Sigmoid colon (tissue), 4 donors: ENCODE results near the gene VPS37B.

Source experiments
- CTCF ChIP-seq, 4 experiments: fragments of 450-650 bp in 3 of 4; fragments of 200-600 bp in 1 of 4; IDR thresholded peaks; one replicate each; pipeline ENCODE4 v1.5.1; 2016 to 2019; ENCODE audit warnings: antibody characterized with exemption in 4 of 4, mild to moderate bottlenecking in 3 of 4, moderate library complexity in 2 of 4
- EP300 ChIP-seq, 4 donors: sonication (generic); formaldehyde crosslinking; IDR thresholded peaks; one replicate each; pipeline ENCODE4 v1.6.1; 2017; ENCODE audit warnings: antibody characterized with exemption in 4 of 4
- POLR2A ChIP-seq, 2 donors: fragments of 450-650 bp; IDR thresholded peaks; one replicate each; pipeline ENCODE4 v1.6.1; 2016; ENCODE audit warnings: antibody characterized with exemption in 2 of 2, mild to moderate bottlenecking in 2 of 2, moderate library complexity in 2 of 2
- POLR2AphosphoS5 ChIP-seq, 4 donors: sonication (generic); formaldehyde crosslinking; IDR thresholded peaks; one replicate each; pipeline ENCODE4 v1.6.1; 2017; ENCODE audit warnings: antibody characterized with exemption in 4 of 4

- TF ChIP-seq CTCF (IDR thresholded peaks at IDR 0.05) (no peak), EP300 (IDR thresholded peaks at IDR 0.05) (no peak), POLR2A (IDR thresholded peaks at IDR 0.05) (no peak), POLR2AphosphoS5 (IDR thresholded peaks at IDR 0.05) (no peak)
Measured at GRCh38 chr12:122882908-122883558, 12.9 kb downstream of the VPS37B start.
